K562 (cell line): Measurements from ENCODE around the gene OPCML. TPM values are rescaled to one million over a fixed set of nuclear protein-coding genes. Genes with fewer than 3 reads are reported as not detected.

Source experiments
- ATAC-seq: fragments of 200-7000 bp; cut with Tn5 transposase; 3 replicates; pipeline ENCODE4 v1.9.1; 2020; ENCODE audit warnings: moderate library complexity
- BruUV-seq: library from RNA; stranded (reverse); fragments of 400-500 nt; replicated peaks from 2 replicates; lab custom pipeline; 2021; lab: Mats Ljungman, UMichigan
- CTCF ChIA-PET: fragments of 300-600 bp; formaldehyde crosslinking; extraction: SDS; loops from one replicate; lab custom pipeline; 2021; ENCODE audit warnings: low intra/inter-chr PET ratio; lab: Yijun Ruan, JAX
- POLR2A ChIA-PET: fragments of 300-600, 350-650 bp; sonication (Branson Sonifier 250); formaldehyde crosslinking; extraction: SDS; loops from one replicate; lab custom pipeline; 2021; ENCODE audit warnings: antibody characterized with exemption, inconsistent platforms; lab: Yijun Ruan, JAX
- DNase-seq, 4 experiments: peaks; one replicate each; pipeline versions ENCODE4 v3.0.0 to v3.0.0-alpha.2; 2011 to 2018; ENCODE audit warnings: low spot score in 3 of 4, mixed read lengths in 3 of 4; ENCODE audit errors: extremely low read depth in 1 of 4
- FAIRE-seq: peaks from 2 replicates; lab custom pipeline; 2011; peaks lifted over from hg19 to GRCh38; lab: Jason Lieb, UNC
- H2AFZ ChIP-seq: 2 replicates; pipeline ENCODE4 v1.6.0; 2011; ENCODE audit warnings: low read depth, low read length, control low read depth, inconsistent platforms
- H3K27ac ChIP-seq: fragments of 200-600 bp; 3 replicates; pipeline ENCODE4 v1.8.0; 2011; ENCODE audit warnings: low read depth, mild to moderate bottlenecking, control low read depth, inconsistent platforms, low read length, moderate library complexity, mixed read lengths; ENCODE audit errors: extremely low read depth
- H3K27me3 ChIP-seq, 2 experiments: fragments of 300-600 bp in 1 of 2; 2 replicates in 1 of 2; 3 replicates in 1 of 2; pipeline versions ENCODE4 v1.6.0 to v1.8.0; 2011; ENCODE audit warnings: inconsistent platforms in 2 of 2, low read length in 2 of 2, mild to moderate bottlenecking in 1 of 2, mixed read lengths in 1 of 2, moderate library complexity in 1 of 2; ENCODE audit not compliant: control insufficient read depth in 2 of 2, insufficient read depth in 2 of 2
- H3K36me3 ChIP-seq: fragments of 300-600 bp; 3 replicates; pipeline ENCODE4 v1.8.0; 2011; ENCODE audit warnings: mild to moderate bottlenecking, low read length, inconsistent platforms; ENCODE audit not compliant: control insufficient read depth, insufficient read depth
- H3K4me1 ChIP-seq, 2 experiments: fragments of 200-600 bp in 1 of 2; replicated peaks in 1 of 2; 2 replicates in 1 of 2; 3 replicates in 1 of 2; pipeline versions ENCODE4 v1.5.1 to v1.8.0; 2011; ENCODE audit warnings: inconsistent platforms in 2 of 2, low read length in 2 of 2, mild to moderate bottlenecking in 1 of 2, mixed read lengths in 1 of 2, moderate library complexity in 1 of 2; ENCODE audit not compliant: control insufficient read depth in 2 of 2, insufficient read depth in 2 of 2
- H3K4me2 ChIP-seq: 2 replicates; pipeline ENCODE4 v1.6.1; 2011; ENCODE audit warnings: low read length, control low read depth, inconsistent platforms, mixed read lengths; ENCODE audit not compliant: insufficient read depth
- H3K4me3 ChIP-seq: fragments of 200-600 bp; sonication (generic), shearing (Covaris generic); 2 replicates; pipeline ENCODE4 v1.5.1; 2016; ENCODE audit warnings: control low read depth, inconsistent platforms
- H3K79me2 ChIP-seq: fragments of 200-600 bp; 3 replicates; pipeline ENCODE4 v1.8.0; 2011; ENCODE audit warnings: low read length, inconsistent platforms; ENCODE audit not compliant: control insufficient read depth, insufficient read depth
- H3K9ac ChIP-seq, 2 experiments: 2 replicates each; pipeline versions ENCODE4 v1.6.0 to v1.6.1; 2011; ENCODE audit warnings: low read depth in 2 of 2, low read length in 2 of 2, control low read depth in 1 of 2, inconsistent platforms in 1 of 2, mild to moderate bottlenecking in 1 of 2, mixed read lengths in 1 of 2; ENCODE audit not compliant: insufficient read depth in 1 of 2
- H3K9me1 ChIP-seq: one replicate; pipeline ENCODE4 v1.6.0; 2011; ENCODE audit warnings: inconsistent platforms, mild to moderate bottlenecking, low read length, moderate library complexity; ENCODE audit not compliant: control insufficient read depth, insufficient read depth
- H3K9me3 ChIP-seq: replicated peaks from 2 replicates; pipeline ENCODE4 v1.5.1; 2011; ENCODE audit warnings: low read depth, low read length, inconsistent platforms; ENCODE audit not compliant: control insufficient read depth, insufficient read depth
- H4K20me1 ChIP-seq: replicated peaks from 2 replicates; pipeline ENCODE4 v1.6.1; 2011; ENCODE audit warnings: low read length, inconsistent platforms, mixed read lengths; ENCODE audit not compliant: control insufficient read depth, insufficient read depth
- ERF ChIP-seq: fragments of 450-650 bp; formaldehyde crosslinking; IDR thresholded peaks from 2 replicates; pipeline ENCODE4 v1.4.0; 2020; ENCODE audit warnings: mild to moderate bottlenecking, mixed read lengths
- HMGN3 ChIP-seq: IDR thresholded peaks from 2 replicates; pipeline ENCODE4 v1.6.1; 2011; ENCODE audit warnings: borderline replicate concordance, low read depth, mild to moderate bottlenecking, mixed read lengths, low read length; ENCODE audit not compliant: insufficient read length; ENCODE audit errors: extremely low read depth
- HNRNPLL ChIP-seq: fragments of 200-400 bp; formaldehyde crosslinking; IDR thresholded peaks from 2 replicates; pipeline ENCODE4 v1.6.1; 2017; ENCODE audit warnings: low read length, low read depth, mild to moderate bottlenecking; ENCODE audit not compliant: poor library complexity, severe bottlenecking
- MAFG ChIP-seq: fragments of 450-650 bp; conservative IDR thresholded peaks from 2 replicates; pipeline ENCODE4 v1.6.1; 2016; ENCODE audit warnings: missing genetic modification characterization, missing compliant biosample characterization
- MBD2 ChIP-seq: sonication (generic); IDR thresholded peaks from 2 replicates; pipeline ENCODE4 v1.6.1; 2016; ENCODE audit warnings: low read depth, borderline replicate concordance
- RBM25 ChIP-seq: fragments of 200-400 bp; formaldehyde crosslinking; IDR thresholded peaks from 2 replicates; pipeline ENCODE4 v1.6.1; 2018; ENCODE audit warnings: low read length, low read depth, moderate library complexity; ENCODE audit not compliant: severe bottlenecking
- SP2 ChIP-seq: IDR thresholded peaks from 2 replicates; pipeline ENCODE4 v1.6.1; 2011; ENCODE audit warnings: mild to moderate bottlenecking, low read depth, low read length, moderate library complexity; ENCODE audit not compliant: poor library complexity, severe bottlenecking; ENCODE audit errors: extremely low read depth
- SPI1 ChIP-seq: IDR thresholded peaks from 2 replicates; pipeline ENCODE4 v1.6.1; 2011; ENCODE audit warnings: low read depth, low read length, control low read depth, borderline replicate concordance
- ZNF253 ChIP-seq: fragments of 250-450 bp; sonication (Bioruptor Pico); conservative IDR thresholded peaks from 2 replicates; pipeline ENCODE4 v1.6.1; 2021; ENCODE audit warnings: mild to moderate bottlenecking
- ZNF584 ChIP-seq: fragments of 200-800 bp; sonication (Bioruptor generic); IDR thresholded peaks from 2 replicates; pipeline ENCODE4 v1.6.1; 2016; ENCODE audit warnings: low read depth, mild to moderate bottlenecking, missing genetic modification characterization, missing compliant biosample characterization
- WGBS: fragments of 100-300 bp; shearing (Covaris generic); methylation state at CpG from one replicate; pipeline ENCODE4 v1.1.6; 2016; ENCODE audit warnings: low coverage, mixed read lengths; ENCODE audit not compliant: insufficient coverage; ENCODE audit errors: missing lambda C conversion rate; 5-methylcytosine and 5-hydroxymethylcytosine counted together
- in situ Hi-C: fragments of 300-500 bp; cut with MboI; formaldehyde crosslinking; loops from 4 replicates; pipeline ENCODE4 v1.15.0; 2018; ENCODE audit warnings: inconsistent platforms, mixed read lengths
- intact Hi-C: fragments of 100-400 bp; cut with micrococcal nuclease; formaldehyde crosslinking; loops from 2 replicates; pipeline ENCODE4 v1.14.2; 2022
- polyA plus RNA-seq, 8 experiments: library from polyadenylated mRNA; depleted of rRNA in 4 of 8; stranded (reverse) in 5 of 8; unstranded in 3 of 8; fragments of >200 nt; fragmentation: Nextera tagmentation in 2 of 8; fragmentation: Illumina TruSeq in 1 of 8; extraction: Ambion mirVana in 2 of 8; extraction: Trizol in 1 of 8; gene quantifications; 2 replicates each; pipeline versions ENCODE4 v1.2.1 to v1.2.3, GENCODE V29; 2011 to 2014; ENCODE audit warnings: inconsistent platforms in 1 of 8, missing spikeins in 1 of 8
- total RNA-seq, 7 experiments: library from RNA; depleted of rRNA in 6 of 7; stranded (reverse); fragments of >200 nt in 6 of 7; fragmentation: Illumina TruSeq in 2 of 7; extraction: Trizol in 2 of 7; gene quantifications; 2 replicates each; pipeline versions ENCODE4 v1.2.1 to v1.2.3, GENCODE V29; 2011 to 2021; ENCODE audit warnings: low replicate concordance in 1 of 7
- TF ChIP-seq, protein P1 (sequence below): sonication (generic); formaldehyde crosslinking; IDR thresholded peaks from 2 replicates; pipeline ENCODE4 v1.8.1; 2023; ENCODE audit warnings: mild to moderate bottlenecking, missing genetic modification reagents
- TF ChIP-seq, protein P2 (sequence below): fragments of 250-450 bp; sonication (Bioruptor Pico); IDR thresholded peaks from 2 replicates; pipeline ENCODE4 v1.5.0; 2020; ENCODE audit warnings: mild to moderate bottlenecking, borderline replicate concordance
- TF ChIP-seq, protein P3 (sequence below): fragments of 200-800 bp; sonication (Bioruptor generic); IDR thresholded peaks from 2 replicates; pipeline ENCODE4 v1.6.1; 2016; ENCODE audit warnings: missing genetic modification characterization, missing compliant biosample characterization

The OPCML gene
- total and polyA plus RNA-seq, 9 of the 15 experiments (the other 6 are each of a cell fraction or from before 2014, with no cell fraction given), result not detected

DNA sequence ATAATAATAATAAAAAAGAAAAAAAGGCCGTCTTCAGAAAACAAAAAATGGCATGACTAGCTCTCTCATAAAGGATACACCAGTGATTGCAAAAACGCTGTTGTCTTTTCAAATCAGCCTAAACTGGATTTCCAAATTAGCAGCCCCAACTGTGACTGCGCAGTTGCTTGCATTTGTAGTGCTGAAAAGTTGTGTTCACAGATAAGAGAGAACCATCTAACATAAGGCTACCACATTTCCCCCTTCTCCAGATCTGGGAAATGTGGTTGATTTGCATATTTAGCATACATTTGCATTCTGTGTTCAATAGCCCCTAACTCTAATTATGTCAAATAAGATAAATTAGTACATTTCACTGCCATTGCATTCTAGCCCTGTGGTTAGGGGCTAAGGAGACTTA lies 650.7 kb downstream of the OPCML start:
- no TSS peak for BruUV-seq

More for the DNA sequence above, 650.7 kb downstream of the OPCML start:
- ChIA-PET POLR2A (no interaction called here), CTCF (no interaction called here)
- in situ Hi-C loops, result no loop called here
- H3K9me3 ChIP-seq, result no peaks in the 10 kb centered on the region; the same call in 1 of the 2 replicates
- no peaks in the 10 kb centered on the region for H3K79me2 ChIP-seq
- no peak for TF ChIP-seq SP2
- TF ChIP-seq, protein P1, sequence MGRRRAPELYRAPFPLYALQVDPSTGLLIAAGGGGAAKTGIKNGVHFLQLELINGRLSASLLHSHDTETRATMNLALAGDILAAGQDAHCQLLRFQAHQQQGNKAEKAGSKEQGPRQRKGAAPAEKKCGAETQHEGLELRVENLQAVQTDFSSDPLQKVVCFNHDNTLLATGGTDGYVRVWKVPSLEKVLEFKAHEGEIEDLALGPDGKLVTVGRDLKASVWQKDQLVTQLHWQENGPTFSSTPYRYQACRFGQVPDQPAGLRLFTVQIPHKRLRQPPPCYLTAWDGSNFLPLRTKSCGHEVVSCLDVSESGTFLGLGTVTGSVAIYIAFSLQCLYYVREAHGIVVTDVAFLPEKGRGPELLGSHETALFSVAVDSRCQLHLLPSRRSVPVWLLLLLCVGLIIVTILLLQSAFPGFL (CRISPR knock-in tag), result no peak
- no peak for TF ChIP-seq ZNF584 (CRISPR knock-in tag)
- no peak for TF ChIP-seq SPI1
- TF ChIP-seq, protein P2, sequence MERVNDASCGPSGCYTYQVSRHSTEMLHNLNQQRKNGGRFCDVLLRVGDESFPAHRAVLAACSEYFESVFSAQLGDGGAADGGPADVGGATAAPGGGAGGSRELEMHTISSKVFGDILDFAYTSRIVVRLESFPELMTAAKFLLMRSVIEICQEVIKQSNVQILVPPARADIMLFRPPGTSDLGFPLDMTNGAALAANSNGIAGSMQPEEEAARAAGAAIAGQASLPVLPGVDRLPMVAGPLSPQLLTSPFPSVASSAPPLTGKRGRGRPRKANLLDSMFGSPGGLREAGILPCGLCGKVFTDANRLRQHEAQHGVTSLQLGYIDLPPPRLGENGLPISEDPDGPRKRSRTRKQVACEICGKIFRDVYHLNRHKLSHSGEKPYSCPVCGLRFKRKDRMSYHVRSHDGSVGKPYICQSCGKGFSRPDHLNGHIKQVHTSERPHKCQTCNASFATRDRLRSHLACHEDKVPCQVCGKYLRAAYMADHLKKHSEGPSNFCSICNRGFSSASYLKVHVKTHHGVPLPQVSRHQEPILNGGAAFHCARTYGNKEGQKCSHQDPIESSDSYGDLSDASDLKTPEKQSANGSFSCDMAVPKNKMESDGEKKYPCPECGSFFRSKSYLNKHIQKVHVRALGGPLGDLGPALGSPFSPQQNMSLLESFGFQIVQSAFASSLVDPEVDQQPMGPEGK (CRISPR knock-in tag), result no peak
- TF ChIP-seq HMGN3, result no peak
- TF ChIP-seq, protein P3, sequence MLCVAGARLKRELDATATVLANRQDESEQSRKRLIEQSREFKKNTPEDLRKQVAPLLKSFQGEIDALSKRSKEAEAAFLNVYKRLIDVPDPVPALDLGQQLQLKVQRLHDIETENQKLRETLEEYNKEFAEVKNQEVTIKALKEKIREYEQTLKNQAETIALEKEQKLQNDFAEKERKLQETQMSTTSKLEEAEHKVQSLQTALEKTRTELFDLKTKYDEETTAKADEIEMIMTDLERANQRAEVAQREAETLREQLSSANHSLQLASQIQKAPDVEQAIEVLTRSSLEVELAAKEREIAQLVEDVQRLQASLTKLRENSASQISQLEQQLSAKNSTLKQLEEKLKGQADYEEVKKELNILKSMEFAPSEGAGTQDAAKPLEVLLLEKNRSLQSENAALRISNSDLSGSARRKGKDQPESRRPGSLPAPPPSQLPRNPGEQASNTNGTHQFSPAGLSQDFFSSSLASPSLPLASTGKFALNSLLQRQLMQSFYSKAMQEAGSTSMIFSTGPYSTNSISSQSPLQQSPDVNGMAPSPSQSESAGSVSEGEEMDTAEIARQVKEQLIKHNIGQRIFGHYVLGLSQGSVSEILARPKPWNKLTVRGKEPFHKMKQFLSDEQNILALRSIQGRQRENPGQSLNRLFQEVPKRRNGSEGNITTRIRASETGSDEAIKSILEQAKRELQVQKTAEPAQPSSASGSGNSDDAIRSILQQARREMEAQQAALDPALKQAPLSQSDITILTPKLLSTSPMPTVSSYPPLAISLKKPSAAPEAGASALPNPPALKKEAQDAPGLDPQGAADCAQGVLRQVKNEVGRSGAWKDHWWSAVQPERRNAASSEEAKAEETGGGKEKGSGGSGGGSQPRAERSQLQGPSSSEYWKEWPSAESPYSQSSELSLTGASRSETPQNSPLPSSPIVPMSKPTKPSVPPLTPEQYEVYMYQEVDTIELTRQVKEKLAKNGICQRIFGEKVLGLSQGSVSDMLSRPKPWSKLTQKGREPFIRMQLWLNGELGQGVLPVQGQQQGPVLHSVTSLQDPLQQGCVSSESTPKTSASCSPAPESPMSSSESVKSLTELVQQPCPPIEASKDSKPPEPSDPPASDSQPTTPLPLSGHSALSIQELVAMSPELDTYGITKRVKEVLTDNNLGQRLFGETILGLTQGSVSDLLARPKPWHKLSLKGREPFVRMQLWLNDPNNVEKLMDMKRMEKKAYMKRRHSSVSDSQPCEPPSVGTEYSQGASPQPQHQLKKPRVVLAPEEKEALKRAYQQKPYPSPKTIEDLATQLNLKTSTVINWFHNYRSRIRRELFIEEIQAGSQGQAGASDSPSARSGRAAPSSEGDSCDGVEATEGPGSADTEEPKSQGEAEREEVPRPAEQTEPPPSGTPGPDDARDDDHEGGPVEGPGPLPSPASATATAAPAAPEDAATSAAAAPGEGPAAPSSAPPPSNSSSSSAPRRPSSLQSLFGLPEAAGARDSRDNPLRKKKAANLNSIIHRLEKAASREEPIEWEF (CRISPR knock-in tag), result no peak
- no peak for TF ChIP-seq ZNF253 (CRISPR knock-in tag)
- TF ChIP-seq RBM25, result no peak
- no peak for TF ChIP-seq MBD2
- TF ChIP-seq MAFG (tag), result no peak
- no peak for TF ChIP-seq HNRNPLL
- no peak for TF ChIP-seq ERF (CRISPR knock-in tag)
- no peak overlapping the region for H3K9ac ChIP-seq
- H2AFZ ChIP-seq, result no peak overlapping the region
- ATAC-seq, result no peak
- no peaks in the 10 kb centered on the region for H3K36me3 ChIP-seq
- H3K4me1 ChIP-seq, result no peaks in the 10 kb centered on the region
- H3K4me2 ChIP-seq, result no peak overlapping the region
- H4K20me1 ChIP-seq, result no peaks in the 10 kb centered on the region
- FAIRE-seq, result no peak
- H3K9me1 ChIP-seq, result no peaks in the 10 kb centered on the region
- intact Hi-C loops, result no loop called here
- H3K27ac ChIP-seq, result no peak overlapping the region
- 0% methylated on average over 3 of the region's 3 CpGs for WGBS
- no peak for DNase-seq
- no peak overlapping the region for H3K4me3 ChIP-seq
- H3K27me3 ChIP-seq, result no peaks in the 10 kb centered on the region
